Sciatic nerve (tissue), 2 donors: Measurements from ENCODE around the gene HGF. TPM values are rescaled to one million over a fixed set of nuclear protein-coding genes. Genes with fewer than 3 reads are reported as not detected.
"Not testable (repeated sequence)": the region's sequence is repeated elsewhere in the genome, so short reads cannot be mapped to it uniquely, and the experiment has no call there.

Source experiments
- ATAC-seq: fragments of 200-7000 bp; cut with Tn5 transposase; one replicate; pipeline ENCODE4 v1.9.1; 2020; ENCODE audit warnings: mild to moderate bottlenecking, moderate library complexity
- DNase-seq: peaks from one replicate; pipeline ENCODE4 v3.0.0-alpha.2; 2020; ENCODE audit warnings: low spot score
- intact Hi-C: fragments of 100-400 bp; cut with DNase I; formaldehyde crosslinking; loops from one replicate; pipeline ENCODE4 v1.14.2; 2022
- total RNA-seq: library from RNA; stranded (reverse); fragmentation: NEBNext Ultra II Directional; extraction: Animal tissue kit (Norgen Biotek cat#: 25700); gene quantifications from one replicate; pipeline ENCODE4 v1.2.1, GENCODE V29; 2021
- donor health status: DM: no; HTN: no; CAD: no.
- donor health status: DM: no; HTN: no; CAD: no.

HGF gene
- total RNA-seq, 1 donor from 2014 or later = 48.8 TPM

DNA sequence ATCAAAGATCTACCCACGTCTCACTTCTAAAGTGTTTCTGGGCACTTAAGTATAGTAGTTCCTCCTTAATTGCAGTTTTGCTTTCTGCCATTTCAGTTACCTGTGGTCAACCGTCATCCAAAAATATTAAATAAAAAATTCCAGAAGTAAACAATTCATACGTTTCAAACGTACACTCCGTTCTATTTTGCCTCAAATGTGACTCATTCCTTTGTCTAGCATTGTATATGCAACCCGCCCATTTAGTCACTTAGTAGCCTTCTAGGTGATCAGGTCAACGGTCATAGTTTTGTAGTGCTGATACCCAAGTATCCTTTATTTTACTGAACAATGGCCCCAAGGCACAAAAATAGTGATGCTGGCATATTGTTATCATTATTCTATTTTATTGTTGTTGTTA is 33.8 kb downstream of the HGF start:
- no peak for ATAC-seq
- intact Hi-C loops = no loop called here
- DNase-seq = no peak

DNA sequence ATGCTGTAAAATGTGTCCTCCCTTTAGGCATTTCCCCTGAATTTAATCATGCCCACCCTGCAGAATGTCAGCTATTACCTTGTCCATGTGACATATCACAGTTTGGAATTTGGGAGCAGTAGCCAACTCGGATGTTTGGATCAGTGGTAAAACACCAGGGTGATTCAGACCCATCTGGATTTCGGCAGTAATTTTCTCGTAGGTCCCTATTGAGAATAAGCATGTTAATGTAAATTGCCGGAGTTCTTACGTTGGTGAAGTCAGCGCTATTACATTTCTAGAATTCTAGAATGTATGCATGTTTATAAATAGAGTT is 44.1 kb downstream of the HGF start:
- no peak for ATAC-seq
- intact Hi-C loops = no loop called here
- DNase-seq = no peak

DNA sequence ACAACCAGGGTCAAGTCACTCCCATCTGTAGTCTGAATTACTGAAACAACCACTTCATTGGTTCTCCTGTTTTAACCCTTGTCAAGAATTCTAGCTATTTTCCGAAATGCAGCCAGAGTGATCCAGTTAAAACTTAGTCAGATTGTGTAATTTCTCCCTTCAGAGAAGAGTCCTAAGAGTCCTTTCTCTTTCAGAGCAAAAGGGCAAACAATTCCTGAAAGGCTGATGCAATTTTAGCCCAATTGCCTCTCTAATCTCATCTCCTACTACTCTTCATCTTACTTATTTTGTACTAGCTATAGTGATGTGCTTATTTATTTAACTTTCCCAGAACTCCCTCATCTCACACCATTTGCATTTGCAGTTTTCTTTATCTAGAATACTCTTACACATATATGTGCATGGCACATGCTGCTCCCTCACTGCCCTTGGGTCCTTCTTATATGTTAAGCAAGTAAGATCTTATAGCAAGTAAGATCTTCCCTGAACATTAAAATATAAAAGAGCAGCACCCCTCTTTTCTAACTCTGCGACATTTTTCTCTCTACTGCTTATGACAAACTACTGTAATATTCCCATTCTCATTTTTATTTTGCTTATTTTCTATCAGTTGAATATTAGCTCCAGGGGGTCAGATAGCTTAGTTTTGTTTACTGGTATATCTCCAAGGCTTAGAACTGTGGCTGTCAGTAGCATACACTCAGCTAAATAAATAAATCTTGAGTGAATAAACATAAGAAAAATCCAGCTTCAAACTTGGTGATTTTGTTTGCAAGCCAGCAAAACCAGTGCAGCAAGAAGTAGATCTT is 44.6 kb downstream of the HGF start:
- ATAC-seq = no peak
- intact Hi-C loops = no loop called here
- DNase-seq = no peak

DNA sequence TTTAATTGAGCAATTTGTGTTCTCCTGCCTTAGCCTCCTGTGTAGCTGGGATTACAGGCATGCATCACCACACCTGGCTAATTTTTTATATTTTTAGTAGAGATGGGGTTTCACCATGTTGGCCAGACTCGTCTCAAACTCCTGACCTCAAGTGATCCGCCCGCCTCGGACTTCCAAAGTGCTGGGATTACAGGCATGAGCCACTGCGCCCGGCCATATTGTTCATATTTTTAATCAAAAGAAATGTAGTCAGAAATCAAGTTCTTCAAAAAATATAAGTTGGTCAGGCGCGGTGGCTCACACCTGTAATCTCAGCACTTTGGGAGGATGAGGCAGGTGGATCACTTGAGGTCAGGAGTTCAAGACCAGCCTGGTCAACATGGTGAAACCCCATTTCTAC is 47.6 kb downstream of the HGF start:
- ATAC-seq, intact Hi-C loops: not testable (repeated sequence)

DNA sequence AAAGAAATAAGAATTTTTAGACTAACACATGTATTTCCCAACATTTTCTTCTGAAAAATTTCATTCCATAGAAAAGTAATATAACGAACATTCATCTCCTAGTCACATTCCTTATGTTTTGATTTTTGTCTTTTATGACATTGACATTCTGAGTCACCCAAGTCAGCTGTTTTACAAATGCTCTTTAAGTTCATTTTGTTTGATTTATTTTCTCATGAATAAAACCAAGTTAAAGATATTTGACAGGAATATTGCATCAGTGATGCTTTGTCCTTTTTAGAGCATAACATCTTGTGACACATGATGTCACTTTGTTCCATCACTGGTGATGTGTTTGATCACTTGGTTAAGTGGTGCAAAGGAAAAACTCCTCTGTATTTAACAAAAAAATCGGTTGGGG is 48.4 kb downstream of the HGF start:
- intact Hi-C loops = no loop called here
- no peak for ATAC-seq
- DNase-seq = no peak

More for the DNA sequence above, 47.6 kb downstream of the HGF start:
- not testable (repeated sequence) for DNase-seq

DNA sequence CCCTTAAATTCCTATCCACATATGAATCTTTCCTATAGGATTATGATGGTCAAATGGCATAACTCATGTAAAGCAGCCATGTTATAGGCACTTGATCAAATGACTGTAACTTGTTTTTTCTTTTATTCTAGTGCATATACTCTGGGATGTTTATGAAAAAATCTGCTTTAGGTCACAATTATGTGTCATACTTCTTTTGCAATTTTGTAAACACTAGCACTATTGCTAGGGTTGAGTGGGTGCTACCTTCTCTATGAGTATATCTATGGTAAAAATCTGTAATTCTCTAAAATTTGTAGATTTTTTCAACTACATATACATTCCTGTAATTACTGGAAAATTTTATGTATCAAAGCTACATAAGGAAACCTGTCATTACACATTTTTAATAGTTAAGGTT is 50.0 kb downstream of the HGF start:
- intact Hi-C loops = no loop called here
- ATAC-seq = no peak
- DNase-seq = no peak

DNA sequence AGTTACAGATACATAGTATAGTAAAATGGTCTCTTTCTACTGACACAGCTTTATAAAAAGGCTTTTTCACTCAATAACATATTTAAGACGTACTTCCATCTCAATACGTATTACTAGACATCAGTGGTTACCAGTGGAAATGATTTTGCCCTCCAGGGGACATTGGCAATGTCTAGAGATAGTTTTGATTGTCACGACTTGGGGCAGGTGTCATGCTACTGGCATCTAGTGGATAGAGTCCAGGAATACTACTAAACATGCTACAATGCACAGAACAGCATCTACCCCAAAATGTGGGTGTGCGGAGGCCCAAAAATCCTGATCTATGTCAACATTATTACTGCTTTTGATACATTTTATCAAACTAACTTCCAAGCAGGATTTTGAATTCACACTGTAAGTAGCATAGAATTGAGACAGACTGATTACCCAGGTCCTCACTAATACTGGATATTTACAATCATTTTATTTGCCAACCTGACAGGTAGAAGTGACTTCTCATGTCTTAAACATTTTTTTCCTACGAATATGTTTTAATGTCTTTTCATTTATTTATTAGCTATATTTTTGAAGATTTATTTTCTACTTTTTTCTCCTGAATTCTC is 53.8 kb downstream of the HGF start:
- peak; percentile 46 for ATAC-seq
- DNase-seq = no peak
- intact Hi-C loops = no loop called here

DNA sequence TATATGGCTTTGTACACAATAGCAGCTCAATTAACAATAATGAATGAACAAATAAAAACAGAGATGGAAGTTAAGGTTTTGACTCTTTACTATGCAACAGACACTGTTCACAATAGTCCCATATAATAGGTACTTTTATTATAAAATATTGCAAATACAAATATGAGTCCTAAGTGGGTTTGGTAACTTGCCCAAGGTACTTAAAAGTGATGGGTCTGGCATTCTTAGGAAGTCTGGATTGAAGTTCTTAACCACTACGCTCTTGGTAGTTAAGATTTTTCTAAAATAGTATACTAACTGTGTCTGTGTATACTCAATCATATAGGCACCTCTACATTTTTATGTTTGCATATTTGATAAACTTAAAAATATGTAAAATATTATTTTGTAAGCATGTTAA is 55.5 kb downstream of the HGF start:
- ATAC-seq (no peak), DNase-seq (no peak)
- intact Hi-C loops = no loop called here

DNA sequence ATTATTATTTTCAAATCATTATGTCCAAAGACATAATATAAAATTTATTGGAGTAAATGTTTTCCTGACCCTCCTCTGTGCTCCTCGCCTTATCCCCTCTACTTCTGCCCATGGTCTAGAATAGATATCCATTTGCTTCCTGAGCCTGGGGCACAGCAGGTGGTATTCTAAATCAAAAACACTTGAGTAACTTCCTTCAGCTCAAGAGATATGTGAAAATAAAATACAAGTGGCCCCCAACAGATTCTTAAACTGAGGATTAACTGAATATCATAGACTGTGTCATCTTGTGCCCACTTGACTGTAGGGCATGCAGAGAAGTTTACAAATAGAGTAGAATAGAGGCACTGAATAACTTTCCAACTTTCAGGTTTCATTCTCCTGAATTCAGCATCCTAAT is 59.1 kb downstream of the HGF start:
- DNase-seq (no peak), ATAC-seq (no peak)
- intact Hi-C loops = no loop called here

DNA sequence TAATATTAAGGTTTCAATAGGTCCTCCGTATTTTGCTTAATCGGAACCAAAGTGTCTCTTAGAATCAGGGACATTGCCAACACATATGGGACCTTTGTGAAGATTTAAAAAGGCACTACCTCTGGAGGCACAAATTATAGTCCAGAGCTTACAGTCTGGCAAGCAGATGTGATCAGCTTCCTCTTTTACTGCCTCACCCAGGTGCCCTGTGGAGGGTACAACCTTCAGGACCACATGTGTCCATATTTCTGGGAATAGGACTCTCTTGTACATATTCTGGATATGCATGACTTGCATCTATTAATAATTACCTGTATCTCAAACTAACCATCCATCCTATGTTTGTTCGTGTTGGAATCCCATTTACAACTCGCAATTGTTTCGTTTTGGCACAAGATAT is 60.0 kb downstream of the HGF start:
- no peak for ATAC-seq
- DNase-seq = no peak
- intact Hi-C loops = no loop called here

DNA sequence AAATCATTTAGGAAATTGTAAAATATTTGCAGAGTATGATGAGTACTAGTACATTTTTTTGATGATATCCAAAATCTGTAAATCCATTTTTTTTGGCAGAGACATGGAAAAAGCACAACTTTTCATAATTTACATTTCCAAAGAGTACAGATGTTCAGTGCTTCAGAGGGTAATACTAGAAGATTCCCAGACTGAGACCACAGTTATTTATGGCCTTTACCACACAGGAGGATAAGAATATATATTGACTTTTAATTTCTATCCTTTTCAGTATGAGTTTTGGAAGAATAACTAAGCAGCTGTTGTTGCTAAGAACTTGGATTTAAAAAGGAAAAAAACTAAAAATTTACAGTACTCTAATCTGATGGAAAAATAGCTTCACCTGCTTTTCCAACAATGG is 61.9 kb downstream of the HGF start:
- intact Hi-C loops = no loop called here
- no peak for ATAC-seq
- DNase-seq = no peak

DNA sequence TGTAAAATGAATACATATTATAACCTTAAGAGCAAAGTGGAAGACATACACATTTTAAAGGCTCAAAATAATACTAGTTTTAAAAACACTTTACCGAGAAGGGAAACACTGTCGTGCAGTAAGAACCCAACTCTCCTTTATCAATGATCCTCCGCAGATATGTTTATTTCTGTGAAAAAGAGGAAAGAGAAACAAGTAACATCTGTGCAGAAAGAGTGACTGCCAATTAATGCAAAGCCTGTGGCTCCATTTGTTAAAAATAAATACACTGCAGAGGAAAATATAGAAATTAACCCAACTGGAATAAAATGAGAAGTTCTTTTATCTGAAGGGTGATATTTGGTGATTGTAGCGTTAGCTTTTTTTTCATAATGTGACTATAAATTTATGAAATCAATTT is 62.7 kb downstream of the HGF start:
- ATAC-seq = no peak
- no peak for DNase-seq
- intact Hi-C loops = no loop called here

DNA sequence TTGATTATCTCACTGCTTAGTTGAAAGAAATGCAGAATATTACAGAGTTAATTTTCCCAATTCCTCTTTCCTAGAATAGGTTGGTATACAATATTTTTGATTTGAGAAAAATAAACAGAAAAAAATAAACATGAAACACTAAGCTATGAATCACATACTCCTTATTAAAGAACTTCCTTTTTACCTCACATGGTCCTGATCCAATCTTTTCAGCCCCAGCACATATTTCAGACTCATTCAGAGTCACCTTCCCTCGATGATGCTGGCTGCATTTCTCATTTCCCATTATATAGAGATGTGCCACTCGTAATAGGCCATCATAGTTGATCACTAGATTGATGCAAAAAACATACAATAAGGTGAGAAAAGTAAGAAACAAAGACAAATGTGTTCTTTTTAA is 64.6 kb downstream of the HGF start:
- no peak for ATAC-seq
- DNase-seq = no peak
- intact Hi-C loops = no loop called here

DNA sequence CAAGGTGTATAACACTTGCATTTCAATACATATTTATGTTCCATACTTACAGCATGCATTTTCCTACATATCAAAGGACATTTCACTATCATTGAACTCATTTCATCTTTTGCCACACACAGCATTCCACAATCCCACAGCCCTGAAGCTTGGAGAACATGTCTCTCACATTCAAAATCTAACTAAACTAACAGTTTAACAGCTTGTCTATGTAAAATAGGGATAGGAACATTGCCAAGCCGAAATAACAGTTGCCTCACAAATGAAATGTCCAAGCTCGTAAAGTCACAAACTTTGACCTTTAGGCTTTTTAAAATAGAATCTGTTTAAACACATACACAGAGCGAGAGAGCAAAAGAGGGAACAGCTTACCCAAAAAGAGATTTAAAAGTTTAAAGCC is 65.3 kb downstream of the HGF start:
- intact Hi-C loops = no loop called here
- DNase-seq = no peak
- ATAC-seq = no peak

DNA sequence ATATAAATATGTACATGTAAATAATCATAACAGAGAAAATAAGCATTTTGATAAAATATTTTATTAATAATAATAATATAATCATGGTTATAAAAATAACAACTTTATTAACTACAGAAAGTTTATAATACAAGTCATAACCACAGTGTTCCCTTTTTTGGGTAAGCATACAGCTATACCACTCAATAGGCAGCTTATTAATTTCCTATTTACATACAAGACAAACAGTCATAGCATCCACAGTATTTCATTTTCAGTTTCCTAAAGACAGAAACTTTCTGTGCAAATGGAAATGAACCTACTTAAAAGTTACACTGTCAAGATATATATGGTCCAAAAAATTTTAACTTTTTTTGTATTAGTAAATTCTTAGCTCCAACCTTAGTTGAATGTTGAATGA is 70.9 kb downstream of the HGF start:
- DNase-seq = no peak

DNA sequence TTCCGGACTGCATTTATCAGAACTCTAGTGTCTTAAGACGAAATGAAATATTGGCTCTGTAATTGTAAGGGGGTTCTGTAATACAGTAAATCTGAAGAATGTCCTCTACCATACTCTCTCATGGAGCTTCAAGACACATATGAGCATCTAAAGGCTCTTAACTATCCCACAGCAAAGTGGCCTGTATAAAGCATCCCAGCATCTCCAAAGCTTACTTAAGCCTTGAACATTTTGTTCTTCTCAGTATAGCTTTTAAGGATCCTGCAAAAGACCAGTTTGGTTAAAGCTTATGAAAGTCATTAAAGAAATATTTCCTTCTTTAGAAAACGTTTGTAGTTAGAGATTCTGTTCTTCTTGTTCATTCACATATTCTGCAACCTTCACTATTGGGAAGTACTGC is 75.1 kb downstream of the HGF start:
- no peak for ATAC-seq
- intact Hi-C loops = no loop called here
- DNase-seq = no peak

More for the DNA sequence above, 70.9 kb downstream of the HGF start:
- intact Hi-C loops = no loop called here
- ATAC-seq = no peak

DNA sequence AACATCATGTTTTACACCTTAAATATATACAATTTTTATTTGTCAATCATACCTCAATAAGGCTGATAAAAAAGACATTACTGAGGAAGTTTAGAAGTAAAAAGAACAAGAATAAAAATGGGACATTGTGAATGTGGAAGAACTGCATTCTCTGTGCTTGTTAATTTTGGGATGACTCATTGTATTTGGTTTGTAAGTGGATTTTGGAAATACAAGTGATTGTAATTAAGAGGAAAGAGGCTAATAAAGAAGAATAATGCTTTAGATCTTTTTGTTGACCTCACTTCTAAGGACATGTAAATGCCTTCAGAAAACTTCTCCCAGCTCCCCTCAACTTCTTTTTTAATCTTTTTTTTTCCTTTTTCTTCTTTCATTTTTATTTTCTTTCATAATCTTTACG is 76.0 kb downstream of the HGF start:
- ATAC-seq (no peak), DNase-seq (no peak)
- intact Hi-C loops = no loop called here

DNA sequence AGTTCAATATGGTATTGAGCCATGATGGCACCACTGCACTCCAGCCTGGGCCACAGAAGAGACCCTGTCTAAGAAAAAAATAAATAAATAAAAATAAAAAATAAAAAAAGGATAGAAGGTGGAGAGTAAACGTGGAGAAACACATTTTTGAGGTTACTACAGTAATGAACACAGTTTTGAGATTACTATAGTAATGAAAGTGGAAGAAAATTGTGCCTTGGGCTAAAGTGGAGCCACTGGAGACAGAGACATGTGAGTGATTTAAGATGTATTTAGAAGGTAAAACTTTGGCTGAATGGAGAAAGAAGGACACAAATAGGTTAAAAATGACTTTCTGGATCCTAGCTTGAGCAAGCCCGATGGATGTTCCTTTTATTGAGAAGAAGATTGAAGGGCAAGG is 76.8 kb downstream of the HGF start:
- DNase-seq (no peak), ATAC-seq (no peak)
- intact Hi-C loops = no loop called here

DNA sequence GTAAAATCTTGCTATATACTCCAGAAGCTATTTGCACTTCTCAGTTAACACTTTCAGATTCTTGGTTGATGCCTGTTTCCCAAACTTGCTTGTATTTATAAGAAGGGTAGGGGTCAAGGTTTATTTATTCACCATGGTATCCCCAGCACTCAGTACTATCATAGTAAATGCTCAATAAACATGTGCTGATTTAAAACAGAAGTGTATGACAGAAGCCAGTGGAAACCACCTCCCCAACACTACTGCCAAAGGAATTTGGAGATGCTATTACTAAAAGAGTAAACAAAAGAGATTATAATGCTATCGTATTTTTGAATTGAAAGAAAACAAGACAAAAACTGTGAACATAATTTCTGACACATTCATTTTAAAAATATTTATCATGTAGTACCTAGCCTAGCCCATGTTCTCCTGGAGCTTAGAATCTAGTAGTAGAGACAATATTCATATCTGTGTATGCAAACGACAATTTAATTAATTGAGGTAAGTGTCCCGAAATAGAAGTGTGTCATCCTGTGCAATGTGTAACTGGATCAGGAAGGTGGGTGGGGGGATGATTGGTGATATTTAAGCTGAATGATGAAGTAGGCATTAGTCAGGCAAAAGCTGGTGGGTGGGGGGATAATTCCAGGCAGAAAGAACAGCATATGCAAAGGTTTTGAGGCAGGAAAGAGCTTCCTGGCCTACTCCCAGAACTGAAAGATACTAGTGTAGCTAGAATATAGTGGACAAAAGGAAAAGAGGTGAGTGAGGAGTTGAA is 77.5 kb downstream of the HGF start:
- intact Hi-C loops = no loop called here
- ATAC-seq (no peak), DNase-seq (no peak)

DNA sequence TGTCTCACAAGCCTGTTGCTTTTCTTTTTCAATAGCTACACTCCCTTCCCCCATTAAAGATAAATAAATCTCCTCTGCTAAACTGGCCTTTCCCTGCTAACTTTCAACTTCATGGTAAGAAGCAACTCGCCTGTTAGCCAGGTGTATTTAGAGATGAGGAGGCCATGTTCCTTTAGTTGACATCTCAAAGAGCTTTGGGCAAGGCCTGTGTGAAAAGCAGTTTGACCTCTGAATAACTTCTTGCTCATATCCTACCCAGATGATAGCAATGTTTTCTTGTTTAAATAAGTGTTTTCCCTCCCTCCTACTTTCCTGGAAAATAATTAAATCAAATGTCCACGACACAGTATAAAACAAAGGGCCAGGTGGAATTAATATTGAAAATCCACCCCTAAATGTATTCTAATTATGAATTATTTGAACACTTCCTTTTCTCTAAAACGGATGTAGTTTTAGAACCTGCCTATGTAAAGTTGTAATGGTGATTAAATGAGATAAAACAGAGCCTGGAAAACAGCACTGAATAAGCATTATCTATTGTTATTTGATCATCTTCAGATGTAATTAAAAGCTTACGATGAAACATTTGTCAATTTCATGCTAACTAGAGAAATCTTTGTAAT is 78.5 kb downstream of the HGF start:
- intact Hi-C loops = no loop called here
- DNase-seq = no peak
- no peak for ATAC-seq
